Retinal pigment epithelial cell (primary cell): ENCODE results near the gene S100PBP.

Experiments used
- DNase-seq: peaks from one replicate; pipeline ENCODE4 v3.0.0-alpha.2; 2010; ENCODE audit warnings: low read depth
- H3K4me3 ChIP-seq: 2 replicates; pipeline ENCODE4 v1.5.1; 2011; ENCODE audit warnings: mild to moderate bottlenecking, low read length, control low read depth, moderate library complexity
- TF ChIP-seq, protein P1 (sequence below): conservative IDR thresholded peaks from 2 replicates; pipeline ENCODE4 v1.5.1; 2011; ENCODE audit warnings: low read depth, low read length, control low read depth, inconsistent platforms

The S100PBP gene

GRCh38 chr1:32893198-32894018 lies 76.0 kb downstream of the S100PBP start:
- no peak for DNase-seq
- H3K4me3 ChIP-seq = peak overlapping the region; percentile 45
- TF ChIP-seq, protein P1, sequence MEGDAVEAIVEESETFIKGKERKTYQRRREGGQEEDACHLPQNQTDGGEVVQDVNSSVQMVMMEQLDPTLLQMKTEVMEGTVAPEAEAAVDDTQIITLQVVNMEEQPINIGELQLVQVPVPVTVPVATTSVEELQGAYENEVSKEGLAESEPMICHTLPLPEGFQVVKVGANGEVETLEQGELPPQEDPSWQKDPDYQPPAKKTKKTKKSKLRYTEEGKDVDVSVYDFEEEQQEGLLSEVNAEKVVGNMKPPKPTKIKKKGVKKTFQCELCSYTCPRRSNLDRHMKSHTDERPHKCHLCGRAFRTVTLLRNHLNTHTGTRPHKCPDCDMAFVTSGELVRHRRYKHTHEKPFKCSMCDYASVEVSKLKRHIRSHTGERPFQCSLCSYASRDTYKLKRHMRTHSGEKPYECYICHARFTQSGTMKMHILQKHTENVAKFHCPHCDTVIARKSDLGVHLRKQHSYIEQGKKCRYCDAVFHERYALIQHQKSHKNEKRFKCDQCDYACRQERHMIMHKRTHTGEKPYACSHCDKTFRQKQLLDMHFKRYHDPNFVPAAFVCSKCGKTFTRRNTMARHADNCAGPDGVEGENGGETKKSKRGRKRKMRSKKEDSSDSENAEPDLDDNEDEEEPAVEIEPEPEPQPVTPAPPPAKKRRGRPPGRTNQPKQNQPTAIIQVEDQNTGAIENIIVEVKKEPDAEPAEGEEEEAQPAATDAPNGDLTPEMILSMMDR = no peak

- TF ChIP-seq, protein P1 = no peak
- no peak for DNase-seq
- H3K4me3 ChIP-seq = no peak overlapping the region
Measured at GRCh38 chr1:32894019-32894600, 76.7 kb downstream of the S100PBP start.

DNA sequence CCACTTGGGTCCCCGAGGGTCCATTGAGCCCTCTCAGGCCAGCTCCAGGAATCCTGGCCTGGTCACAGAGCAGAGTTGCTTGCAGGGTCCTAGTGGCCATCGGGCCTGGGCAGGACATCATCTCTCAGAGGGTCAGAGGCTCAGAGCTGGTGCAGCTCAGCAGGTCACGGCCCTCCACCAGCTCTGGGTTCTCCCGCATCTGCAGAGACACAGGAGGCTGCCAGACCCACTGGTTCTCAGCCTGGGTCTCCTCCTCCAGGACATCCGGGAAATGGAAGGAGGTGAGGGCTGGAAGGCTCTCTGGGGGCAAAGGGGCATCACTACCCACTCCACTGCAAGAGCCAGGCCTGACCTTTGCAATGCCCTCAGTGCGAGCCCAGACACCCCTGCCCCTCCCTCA lies 77.2 kb downstream of the S100PBP start:
- no peak overlapping the region for H3K4me3 ChIP-seq
- no peak for DNase-seq
- TF ChIP-seq, protein P1 = no peak

DNA sequence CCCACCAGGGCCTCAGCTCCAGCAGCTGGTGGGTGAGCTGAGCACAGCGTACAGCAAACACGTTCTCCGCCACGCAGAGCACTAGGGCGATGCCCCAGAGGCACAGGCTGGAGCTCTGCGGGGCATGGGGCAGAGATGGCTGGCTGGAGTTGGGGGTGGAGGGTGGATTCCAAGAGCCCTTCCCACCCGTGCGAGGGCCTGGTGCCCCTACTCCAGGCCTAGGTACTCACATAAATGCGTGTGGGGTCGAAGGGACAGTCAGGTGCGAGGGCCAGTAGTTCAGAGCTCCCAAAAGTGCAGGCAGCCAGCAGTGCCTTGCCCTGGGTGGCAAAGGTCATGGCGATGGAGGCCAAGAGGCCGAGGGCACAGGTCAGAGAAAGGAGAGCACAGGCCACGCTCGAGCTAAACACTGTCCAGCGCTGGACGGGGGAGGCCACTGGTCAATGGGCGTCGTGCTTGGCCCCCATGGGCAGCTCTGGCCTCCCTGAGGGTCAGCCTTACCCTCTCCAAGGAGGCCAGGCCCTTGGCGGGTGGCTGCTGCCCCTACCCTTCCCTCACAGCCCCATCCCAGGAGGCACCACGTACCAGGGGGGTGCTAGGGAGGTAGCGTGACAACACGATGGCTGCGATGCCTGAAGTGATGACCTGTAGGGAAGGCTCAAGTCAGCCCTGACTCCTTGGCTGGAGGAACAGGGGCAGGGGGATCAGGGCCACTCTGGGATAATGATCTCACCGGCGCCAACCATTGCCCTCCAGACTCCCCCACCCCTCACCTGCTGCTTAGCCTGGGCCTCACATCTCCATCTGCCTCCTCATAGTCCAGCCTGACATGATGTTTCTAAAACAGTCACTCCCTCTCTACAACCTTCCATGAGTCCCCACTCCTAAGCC lies 78.1 kb downstream of the S100PBP start:
- TF ChIP-seq, protein P1 = no peak
- DNase-seq = no peak
- H3K4me3 ChIP-seq = no peak overlapping the region

DNA sequence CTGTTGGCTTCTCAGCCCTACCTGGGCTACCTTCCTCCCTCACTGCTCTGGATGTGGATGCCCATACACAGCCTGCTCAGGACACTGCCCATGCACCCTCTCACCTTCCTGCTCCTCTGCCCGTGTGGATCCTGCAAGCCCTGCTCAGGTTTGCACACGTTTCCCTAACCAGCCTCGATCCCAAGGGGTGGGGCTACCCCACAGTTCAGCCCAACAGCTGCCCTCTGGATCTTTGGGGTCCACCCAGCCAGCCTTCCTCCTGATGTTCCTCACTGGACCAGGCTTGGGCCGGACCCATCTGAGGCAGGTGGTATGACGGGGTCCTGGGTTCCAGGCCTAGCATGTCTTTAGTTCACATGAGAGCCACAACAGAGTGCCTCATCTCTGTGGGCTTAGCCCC lies 79.0 kb downstream of the S100PBP start:
- TF ChIP-seq, protein P1 = no peak
- no peak for DNase-seq
- no peak overlapping the region for H3K4me3 ChIP-seq

- DNase-seq = no peak
- TF ChIP-seq, protein P1 = no peak
Measured at GRCh38 chr1:32897082-32898049, 79.9 kb downstream of the S100PBP start.

More at GRCh38 chr1:32897082-32898049, 79.9 kb downstream of the S100PBP start:
- no peak overlapping the region for H3K4me3 ChIP-seq
